Spleen (tissue), 11 donors: ENCODE results near the gene ARF1. TPM values are rescaled to one million over a fixed set of nuclear protein-coding genes. Genes with fewer than 3 reads are reported as not detected.

Experiments used
- DNase-seq: peaks from one replicate; pipeline ENCODE4 v3.0.0-alpha.2; 2020
- H3K27ac ChIP-seq, 8 donors: fragments of 200-600 bp; sonication (generic) in 7 of 8; 1 replicate in 4 of 8; 2 replicates in 4 of 8; pipeline versions ENCODE4 v1.5.0 to v1.8.0; 2016 to 2021; ENCODE audit warnings: inconsistent platforms in 4 of 8, mild to moderate bottlenecking in 4 of 8, moderate library complexity in 1 of 8
- H3K27me3 ChIP-seq, 7 donors: fragments of 200-600 bp; sonication (generic) in 6 of 7; replicated peaks in 1 of 7; 1 replicate in 4 of 7; 2 replicates in 3 of 7; pipeline versions ENCODE4 v1.5.0 to v1.8.0; 2016 to 2021; ENCODE audit warnings: inconsistent platforms in 3 of 7, mild to moderate bottlenecking in 1 of 7
- H3K36me3 ChIP-seq, 6 donors: fragments of 200-600 bp; sonication (generic) in 5 of 6; 1 replicate in 4 of 6; 2 replicates in 2 of 6; pipeline versions ENCODE4 v1.5.0 to v1.8.0; 2016 to 2021; ENCODE audit warnings: inconsistent platforms in 2 of 6
- H3K4me1 ChIP-seq, 6 donors: fragments of 200-600 bp; sonication (generic) in 5 of 6; 1 replicate in 3 of 6; 2 replicates in 3 of 6; pipeline versions ENCODE4 v1.5.0 to v1.8.0; 2016 to 2021; ENCODE audit warnings: inconsistent platforms in 3 of 6
- H3K4me3 ChIP-seq, 8 donors: fragments of 200-600 bp; sonication (generic) in 7 of 8; 1 replicate in 4 of 8; 2 replicates in 4 of 8; pipeline versions ENCODE4 v1.5.0 to v1.8.0; 2016 to 2021; ENCODE audit warnings: inconsistent platforms in 4 of 8, mild to moderate bottlenecking in 4 of 8, moderate library complexity in 2 of 8
- H3K9me3 ChIP-seq, 8 donors: fragments of 200-600 bp; sonication (generic) in 7 of 8; 1 replicate in 4 of 8; 2 replicates in 4 of 8; pipeline versions ENCODE4 v1.5.0 to v1.8.0; 2016 to 2021; ENCODE audit warnings: inconsistent platforms in 4 of 8
- POLR2A ChIP-seq, 3 donors: fragments of 450-650 bp; IDR thresholded peaks; one replicate each; pipeline ENCODE4 v1.5.1; 2017; ENCODE audit warnings: antibody characterized with exemption in 3 of 3, mild to moderate bottlenecking in 1 of 3
- POLR2AphosphoS5 ChIP-seq, 3 donors: sonication (generic); formaldehyde crosslinking; IDR thresholded peaks; one replicate each; pipeline ENCODE4 v1.5.1; 2017; ENCODE audit warnings: antibody characterized with exemption in 3 of 3
- WGBS, 5 donors: extraction: QIAGEN DNeasy Blood & Tissue Kit in 3 of 5; methylation state at CpG; one replicate each; pipeline versions ENCODE4 v1.1.5 to v1.1.7; 2013 to 2018; 5-methylcytosine and 5-hydroxymethylcytosine counted together
- intact Hi-C: fragments of 100-400 bp; cut with DNase I; formaldehyde crosslinking; loops from one replicate; pipeline ENCODE4 v1.15.0; 2023; ENCODE audit warnings: low total_unique reads
- polyA plus RNA-seq, 3 donors: library from polyadenylated mRNA; stranded (reverse); fragments of 200-250 nt; gene quantifications; one replicate each; pipeline ENCODE4 v1.2.1, GENCODE V29; 2013
- total RNA-seq, 7 donors: library from RNA; depleted of rRNA in 3 of 7; stranded (reverse); fragments of >200 nt in 3 of 7; fragmentation: NEBNext Ultra II Directional in 4 of 7; extraction: Animal tissue kit (Norgen Biotek cat#: 25700) in 4 of 7; gene quantifications; one replicate each; pipeline versions ENCODE4 v1.1.0 to v1.2.1, GENCODE V29; 2016 to 2021
- TF ChIP-seq, protein P1 (sequence below), 11 experiments: fragments of 200-600 bp in 7 of 11; fragments of 450-650 bp in 4 of 11; sonication (generic) in 4 of 11; IDR thresholded peaks in 8 of 11; conservative IDR thresholded peaks in 3 of 11; 1 replicate in 7 of 11; 2 replicates in 4 of 11; pipeline versions ENCODE4 v1.4.0 to v1.8.0; 2016 to 2021; ENCODE audit warnings: antibody characterized with exemption in 11 of 11, inconsistent platforms in 4 of 11, mild to moderate bottlenecking in 1 of 11
- donor health status: healthy with polysubstance abuse.
- donor health status: DM: no; HTN: no; CAD: no; lungs with moderate emphysema.
- donor health status: DM: no; HTN: no; CAD: no.
- donor health status: Bipolar disorder and iron deficiency.
- donor health status: healthy.
- donor health status: DM: no; HTN: no; CAD: no.
- donor health status: DM: yes; HTN: yes; CAD: no.

Gene ARF1
- total and polyA plus RNA-seq, 10 donors = 150 to 387 (median 324) TPM

DNA sequence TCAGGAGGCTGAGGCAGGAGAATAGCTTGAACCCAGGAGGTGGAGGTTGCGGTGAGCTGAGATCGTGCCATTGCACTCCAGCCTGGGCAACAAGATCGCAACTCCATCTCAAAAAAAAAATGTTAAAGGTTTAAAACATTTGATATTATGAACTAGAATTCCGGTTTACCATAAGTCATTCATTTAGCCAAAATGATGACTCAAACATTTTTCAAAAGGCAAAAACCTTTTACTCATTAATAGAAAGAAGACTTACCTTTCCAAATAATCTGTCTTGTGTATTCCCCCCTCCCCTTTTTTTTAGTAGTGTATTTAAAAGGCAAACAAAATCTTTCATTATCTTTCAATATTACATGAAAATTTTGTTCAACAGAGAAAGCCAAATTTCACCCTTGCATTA, 34.8 kb downstream of the ARF1 start:
- intact Hi-C loops = no loop called here
- H3K27me3 ChIP-seq = no peaks in the 10 kb centered on the region
- no peak overlapping the region for H3K4me3 ChIP-seq
- WGBS, 5 donors = 94 to 98% (median 97%) methylated on average over 4 of the region's 4 CpGs
- no peak overlapping the region for H3K27ac ChIP-seq
- H3K9me3 ChIP-seq = peaks cover 0 to 16% (median 9%) of the 10 kb centered on the region in 8 donors
- no peaks in the 10 kb centered on the region for H3K36me3 ChIP-seq
- TF ChIP-seq POLR2A (IDR thresholded peaks at IDR 0.05) (no peak), POLR2AphosphoS5 (IDR thresholded peaks at IDR 0.05) (no peak)
- TF ChIP-seq, protein P1, sequence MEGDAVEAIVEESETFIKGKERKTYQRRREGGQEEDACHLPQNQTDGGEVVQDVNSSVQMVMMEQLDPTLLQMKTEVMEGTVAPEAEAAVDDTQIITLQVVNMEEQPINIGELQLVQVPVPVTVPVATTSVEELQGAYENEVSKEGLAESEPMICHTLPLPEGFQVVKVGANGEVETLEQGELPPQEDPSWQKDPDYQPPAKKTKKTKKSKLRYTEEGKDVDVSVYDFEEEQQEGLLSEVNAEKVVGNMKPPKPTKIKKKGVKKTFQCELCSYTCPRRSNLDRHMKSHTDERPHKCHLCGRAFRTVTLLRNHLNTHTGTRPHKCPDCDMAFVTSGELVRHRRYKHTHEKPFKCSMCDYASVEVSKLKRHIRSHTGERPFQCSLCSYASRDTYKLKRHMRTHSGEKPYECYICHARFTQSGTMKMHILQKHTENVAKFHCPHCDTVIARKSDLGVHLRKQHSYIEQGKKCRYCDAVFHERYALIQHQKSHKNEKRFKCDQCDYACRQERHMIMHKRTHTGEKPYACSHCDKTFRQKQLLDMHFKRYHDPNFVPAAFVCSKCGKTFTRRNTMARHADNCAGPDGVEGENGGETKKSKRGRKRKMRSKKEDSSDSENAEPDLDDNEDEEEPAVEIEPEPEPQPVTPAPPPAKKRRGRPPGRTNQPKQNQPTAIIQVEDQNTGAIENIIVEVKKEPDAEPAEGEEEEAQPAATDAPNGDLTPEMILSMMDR (IDR thresholded peaks at IDR 0.05 in 8 of 11, conservative IDR thresholded peaks at IDR 0.05 in 3 of 11) = no peak
- no peak for DNase-seq
- no peaks in the 10 kb centered on the region for H3K4me1 ChIP-seq

DNA sequence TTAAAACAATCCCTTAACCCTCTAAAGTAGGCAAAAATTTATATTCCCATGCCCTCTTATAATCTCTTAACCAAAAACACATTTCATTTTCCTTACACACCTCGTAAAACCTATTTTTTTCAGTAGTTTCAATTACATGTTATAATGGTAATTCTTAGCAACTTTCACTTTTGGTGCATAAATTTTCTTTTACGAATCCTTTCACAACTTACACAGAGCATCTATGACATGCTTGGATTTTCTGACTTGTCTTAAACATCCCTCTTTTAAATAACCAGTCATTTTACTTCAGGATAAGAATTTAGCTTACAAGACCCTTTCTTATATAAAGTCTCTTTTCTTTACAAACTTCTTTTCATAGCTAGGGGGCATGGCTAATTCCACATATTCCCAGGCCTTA, 35.5 kb downstream of the ARF1 start:
- Histone ChIP-seq H3K4me1 (no peaks in the 10 kb centered on the region), H3K4me3 (no peak overlapping the region), H3K27me3 (no peaks in the 10 kb centered on the region), H3K27ac (no peak overlapping the region), H3K36me3 (no peaks in the 10 kb centered on the region), H3K9me3 (peaks cover 0 to 16% (median 9%) of the 10 kb centered on the region in 8 donors)
- no peak for TF ChIP-seq POLR2AphosphoS5 (IDR thresholded peaks at IDR 0.05)
- WGBS, 5 donors = 66 to 88% (median 81%) methylated on average over 2 of the region's 2 CpGs
- intact Hi-C loops = no loop called here
- DNase-seq = no peak

DNA sequence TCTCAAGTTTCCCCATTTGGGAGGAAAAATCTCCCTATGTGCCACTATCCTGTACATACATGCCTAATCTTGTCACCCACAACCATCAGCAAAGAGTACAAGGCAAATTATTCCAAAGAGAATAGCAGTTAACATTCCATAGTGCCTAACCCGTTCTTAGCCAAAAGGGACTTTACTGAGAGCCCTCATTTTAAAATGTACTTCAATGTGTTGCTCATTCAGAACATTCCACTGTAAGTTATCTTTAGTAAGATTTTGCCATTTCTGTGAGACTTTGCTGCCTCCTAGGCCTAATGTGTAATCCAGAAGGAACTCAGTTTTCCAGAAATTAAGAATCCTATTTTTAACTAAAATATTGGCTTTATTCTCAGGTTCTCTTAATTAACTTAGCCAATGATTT, 37.8 kb downstream of the ARF1 start:
- no peaks in the 10 kb centered on the region for H3K4me1 ChIP-seq
- no peaks in the 10 kb centered on the region for H3K27me3 ChIP-seq
- intact Hi-C loops = loop anchor here (10.0 kb wide), 1 partner anchor 154 kb away; no protein-coding TSS in a partner anchor
- H3K4me3 ChIP-seq = no peak overlapping the region
- TF ChIP-seq, protein P1 (IDR thresholded peaks at IDR 0.05 in 8 of 11, conservative IDR thresholded peaks at IDR 0.05 in 3 of 11) = no peak
- no peak for TF ChIP-seq POLR2A (IDR thresholded peaks at IDR 0.05)
- TF ChIP-seq POLR2AphosphoS5 (IDR thresholded peaks at IDR 0.05) = no peak
- no peak for DNase-seq
- H3K27ac ChIP-seq = no peak overlapping the region
- H3K9me3 ChIP-seq = peaks cover 0 to 16% (median 9%) of the 10 kb centered on the region in 8 donors
- WGBS, 5 donors = 70 to 86% (median 82%) methylated on average over 1 of the region's 1 CpG
- no peaks in the 10 kb centered on the region for H3K36me3 ChIP-seq

DNA sequence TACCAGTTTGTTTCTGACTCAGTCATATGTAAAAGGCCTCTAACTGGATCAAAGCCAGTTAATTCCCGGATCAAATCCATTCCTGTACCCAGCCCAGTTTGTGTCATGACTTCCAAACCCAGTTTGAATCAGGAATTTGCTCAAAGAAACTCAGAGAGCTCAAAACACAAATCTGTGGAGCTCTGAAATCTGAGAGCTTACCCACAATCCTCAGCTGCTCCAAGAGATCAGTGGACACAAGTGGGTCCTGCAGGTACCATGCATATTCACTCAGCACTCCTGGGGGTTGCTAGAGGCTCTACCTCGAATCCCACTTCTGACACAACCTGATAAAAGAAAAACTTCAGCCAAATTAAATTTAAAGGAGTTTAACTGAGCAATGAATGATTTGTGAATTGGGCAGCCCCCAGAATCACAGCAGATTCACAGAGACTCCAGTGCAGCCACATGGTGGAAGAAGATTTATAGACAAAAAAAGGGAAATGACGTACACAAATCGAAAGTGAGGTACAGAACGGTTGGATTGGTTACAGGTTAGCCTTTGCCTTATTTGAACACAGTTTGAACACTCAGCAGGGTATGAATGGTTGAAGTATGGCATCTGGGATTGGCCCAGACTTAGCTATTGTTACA, 38.5 kb downstream of the ARF1 start:
- DNase-seq = no peak
- H3K27ac ChIP-seq = peak overlapping the region in 1 of 8 donors; percentile 0
- H3K27me3 ChIP-seq = no peaks in the 10 kb centered on the region
- H3K36me3 ChIP-seq = no peaks in the 10 kb centered on the region
- 43 to 49% (median 47%) methylated on average over 5 of the region's 5 CpGs for WGBS, 5 donors
- TF ChIP-seq POLR2A (IDR thresholded peaks at IDR 0.05) = no peak
- TF ChIP-seq, protein P1 (IDR thresholded peaks at IDR 0.05 in 8 of 11, conservative IDR thresholded peaks at IDR 0.05 in 3 of 11) = no peak
- no peak for TF ChIP-seq POLR2AphosphoS5 (IDR thresholded peaks at IDR 0.05)
- intact Hi-C loops = loop anchor here (10.0 kb wide), 1 partner anchor 154 kb away; no protein-coding TSS in a partner anchor
- H3K4me1 ChIP-seq = no peaks in the 10 kb centered on the region
- H3K9me3 ChIP-seq = peaks cover 0 to 16% (median 9%) of the 10 kb centered on the region in 8 donors
- no peak overlapping the region for H3K4me3 ChIP-seq
